GM21423 (cell line): ENCODE measurements around the gene MIA.
"Not testable (repeated sequence)": the region's sequence is repeated elsewhere in the genome, so short reads cannot be mapped to it uniquely, and the experiment has no call there.

Source experiments
- ATAC-seq: cut with Tn5 transposase; IDR thresholded peaks from one replicate; pipeline ENCODE4 v1.9.1; 2021; ENCODE audit warnings: mild to moderate bottlenecking, moderate library complexity; ENCODE audit not compliant: unreplicated experiment

MIA gene

DNA sequence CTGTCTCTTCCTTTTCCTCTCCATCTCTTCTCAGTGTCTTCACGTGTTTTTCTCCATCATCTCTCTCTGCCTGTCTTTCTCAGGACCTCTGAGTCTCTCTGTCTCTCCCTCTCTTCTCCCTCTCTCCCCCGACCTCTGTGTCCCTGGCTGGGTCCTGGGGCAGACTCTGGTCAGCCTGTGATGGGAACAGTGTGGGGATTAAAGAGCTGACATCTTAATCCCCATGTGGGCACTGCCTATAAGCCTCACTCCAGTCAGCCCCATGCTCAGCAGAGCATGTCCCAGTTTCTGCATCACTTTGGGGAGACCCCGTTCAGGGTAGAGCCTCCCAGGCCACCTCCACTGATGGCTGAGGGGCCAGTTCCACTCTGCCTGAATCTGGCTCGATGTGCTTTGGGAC lies 39.9 kb downstream of the MIA start:
- ATAC-seq, result no peak

DNA sequence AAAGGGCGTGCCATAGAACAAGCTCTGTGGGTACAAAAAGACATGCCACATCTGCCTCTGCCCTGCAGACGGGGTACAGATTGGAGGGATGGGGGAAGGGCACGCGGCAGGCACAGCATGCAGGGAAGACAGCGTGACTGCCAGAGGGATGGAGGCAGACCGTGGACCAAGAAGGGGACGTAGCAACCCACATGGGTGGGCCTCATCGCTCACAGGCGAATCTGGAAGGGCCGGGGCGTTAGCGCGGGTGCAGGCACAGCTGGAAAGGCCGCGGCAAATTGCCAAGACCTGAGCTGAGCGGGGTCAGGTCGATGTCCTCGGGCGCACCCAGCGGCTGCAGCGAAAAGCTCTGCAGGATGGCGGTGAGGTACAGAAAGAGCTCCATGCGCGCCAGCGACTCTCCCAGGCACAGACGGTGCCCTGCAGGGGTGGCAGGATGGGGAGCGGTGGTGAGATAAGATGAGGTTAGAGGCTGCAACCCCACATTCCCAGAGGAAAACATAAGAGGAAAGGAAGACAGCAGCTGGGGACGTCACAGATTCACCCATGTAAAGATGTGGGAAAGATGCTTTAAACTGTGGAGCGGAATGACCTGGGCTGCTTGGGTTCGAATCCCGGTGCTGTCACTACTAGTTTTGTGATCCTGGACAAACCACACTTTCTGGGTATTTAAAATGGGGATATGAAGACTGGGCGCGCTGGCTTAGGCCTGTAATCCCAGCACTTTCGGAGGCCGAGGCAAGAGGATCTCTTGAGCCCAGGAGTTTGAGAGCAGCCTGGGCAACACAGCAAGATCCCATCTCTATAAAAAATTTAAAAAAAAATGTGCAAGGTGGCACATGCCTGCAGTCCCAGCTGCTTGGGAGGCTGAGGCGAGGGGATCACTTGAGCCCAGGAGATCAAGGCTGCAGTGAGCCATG lies 43.4 kb downstream of the MIA start:
- ATAC-seq, result not testable (repeated sequence)

DNA sequence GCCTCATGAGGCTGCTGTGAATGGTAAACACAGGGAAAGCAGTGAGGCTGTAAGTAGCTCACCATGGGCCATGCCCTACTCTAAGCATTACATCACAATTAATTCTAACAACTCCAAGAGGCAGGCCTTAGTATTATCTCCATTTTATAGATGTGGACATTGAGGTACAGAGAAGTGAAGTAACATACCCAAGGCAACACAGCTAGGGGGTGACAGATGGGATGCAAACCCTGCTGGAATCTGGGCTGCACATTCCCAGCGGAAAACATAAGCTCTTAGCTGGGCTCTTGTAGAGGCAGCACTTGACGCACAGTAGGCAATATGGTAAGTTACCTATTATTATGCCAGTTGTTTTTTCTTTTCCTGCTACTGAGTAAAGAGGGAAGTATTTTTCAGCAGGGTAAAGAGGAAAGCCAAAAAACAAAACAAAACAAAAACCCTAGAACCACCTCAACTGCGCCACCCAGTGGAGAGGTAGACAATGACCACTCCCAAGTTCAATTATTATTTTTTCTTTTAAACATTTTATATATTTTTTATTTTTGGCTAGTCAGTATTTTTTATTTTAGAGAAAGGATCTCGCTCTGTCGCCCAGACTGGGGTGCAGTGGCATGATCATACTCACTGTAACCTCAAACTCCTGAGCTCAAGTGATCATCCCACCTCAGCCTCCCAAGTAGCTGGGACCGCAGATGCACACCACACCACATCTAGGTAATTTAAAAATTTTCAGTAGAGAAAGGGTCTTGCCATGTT lies 44.3 kb downstream of the MIA start:
- not testable (repeated sequence) for ATAC-seq

DNA sequence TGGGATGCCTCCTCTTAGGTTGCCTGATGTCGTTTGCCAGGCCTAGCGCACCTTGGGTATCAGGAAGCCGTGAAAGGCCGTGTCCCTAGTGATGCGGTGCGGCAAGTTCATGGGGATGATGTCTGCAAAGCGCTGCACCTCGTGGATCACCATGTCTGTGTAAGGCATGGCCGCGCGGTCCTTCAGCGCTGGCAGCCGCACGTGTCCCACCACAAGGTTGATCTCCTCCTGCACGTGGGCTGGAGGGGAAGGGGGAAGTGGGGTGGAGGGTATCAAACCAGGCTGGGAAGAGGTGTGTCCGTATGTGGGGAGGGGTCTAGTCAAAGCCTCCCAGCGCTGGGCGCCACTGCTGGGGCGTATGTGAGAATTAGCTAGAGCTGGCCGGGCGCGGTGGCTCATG lies 46.8 kb downstream of the MIA start:
- ATAC-seq, result no peak

DNA sequence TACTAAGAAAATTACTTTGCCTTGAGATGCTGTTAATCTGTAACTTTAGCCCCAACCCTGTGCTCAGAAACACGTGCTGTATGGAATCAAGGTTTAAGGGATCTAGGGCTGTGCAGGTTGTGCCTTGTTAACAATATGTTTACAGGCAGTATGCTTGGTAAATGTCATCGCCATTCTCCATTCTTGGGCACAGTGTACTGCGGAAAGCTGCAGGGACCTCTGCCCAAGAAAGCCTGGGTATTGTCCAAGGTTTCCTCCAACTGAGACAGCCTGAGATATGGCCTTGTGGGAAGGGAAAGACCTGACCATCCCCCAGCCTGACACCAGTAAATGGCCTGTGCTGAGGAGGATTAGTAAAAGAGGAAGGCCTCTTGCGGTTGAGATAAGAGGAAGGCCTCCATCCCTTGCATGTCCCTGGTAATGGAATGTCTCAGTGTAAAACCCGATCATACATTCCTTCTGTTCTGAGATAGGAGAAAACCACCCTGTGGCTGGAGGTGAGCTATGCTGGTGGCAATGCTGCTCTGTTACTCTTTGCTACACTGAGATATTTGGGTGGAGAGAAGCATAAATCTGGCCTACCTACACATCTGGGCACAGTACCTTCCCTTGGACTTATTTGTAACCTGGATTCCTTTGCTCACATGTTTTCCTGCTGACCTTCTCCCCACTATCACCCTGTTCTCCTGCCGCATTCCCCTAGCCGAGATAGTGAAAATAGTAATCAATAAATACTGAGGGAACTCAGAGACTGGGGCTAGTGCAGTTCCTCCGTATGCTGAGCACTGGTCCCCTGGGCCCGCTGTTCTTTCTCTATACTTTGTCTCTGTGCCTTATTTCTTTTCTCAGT lies 47.6 kb downstream of the MIA start:
- ATAC-seq, result not testable (repeated sequence)

DNA sequence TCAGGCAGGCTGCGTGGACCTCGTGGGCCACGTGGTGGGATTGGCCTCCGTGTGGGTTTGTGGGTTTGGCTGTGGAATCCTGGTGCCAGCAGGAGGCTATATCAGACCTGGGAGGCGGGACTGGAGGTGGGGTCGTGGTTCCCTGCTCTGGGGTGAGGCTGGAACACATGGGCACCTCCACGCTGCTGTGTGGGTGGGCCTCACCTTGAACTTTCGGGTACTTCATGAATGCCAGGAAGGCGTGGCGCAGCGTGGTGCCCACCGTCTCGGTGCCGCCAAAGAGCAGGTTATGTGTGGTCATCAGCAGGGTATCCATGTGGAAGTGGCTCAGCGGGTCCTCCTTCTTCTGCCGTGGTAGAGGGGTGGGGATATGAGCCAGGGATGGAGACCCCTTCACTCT lies 49.6 kb downstream of the MIA start:
- ATAC-seq, result not testable (repeated sequence)

DNA sequence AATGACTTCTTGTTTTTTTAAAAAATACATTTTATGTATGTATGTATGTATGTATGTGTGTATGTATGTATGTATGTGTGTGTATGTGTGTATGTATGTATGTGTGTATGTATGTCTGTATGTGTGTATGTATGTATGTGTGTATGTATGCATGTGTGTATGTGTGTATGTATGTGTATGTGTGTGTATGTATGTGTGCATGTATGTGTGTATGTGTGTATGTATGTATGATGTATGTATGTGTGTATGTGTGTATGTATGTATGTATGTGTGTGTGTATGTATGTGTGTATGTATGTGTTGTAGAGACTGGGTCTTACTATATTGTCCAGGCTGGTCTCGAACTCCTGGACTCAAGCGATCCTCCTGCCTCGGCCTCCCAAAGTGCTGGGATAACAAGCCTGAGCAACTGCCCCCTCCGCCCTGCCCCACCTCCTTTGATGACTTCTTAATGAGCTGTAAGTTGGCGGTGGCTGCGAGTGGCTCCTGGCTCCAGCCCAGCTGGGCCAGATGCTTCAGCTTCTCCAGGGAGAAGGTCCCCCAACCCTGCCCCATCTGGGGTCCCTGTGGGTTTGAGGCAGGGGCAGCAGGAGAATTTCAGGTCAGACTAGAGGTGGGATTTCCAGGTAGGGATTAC lies 50.3 kb downstream of the MIA start:
- ATAC-seq, result not testable (repeated sequence)

DNA sequence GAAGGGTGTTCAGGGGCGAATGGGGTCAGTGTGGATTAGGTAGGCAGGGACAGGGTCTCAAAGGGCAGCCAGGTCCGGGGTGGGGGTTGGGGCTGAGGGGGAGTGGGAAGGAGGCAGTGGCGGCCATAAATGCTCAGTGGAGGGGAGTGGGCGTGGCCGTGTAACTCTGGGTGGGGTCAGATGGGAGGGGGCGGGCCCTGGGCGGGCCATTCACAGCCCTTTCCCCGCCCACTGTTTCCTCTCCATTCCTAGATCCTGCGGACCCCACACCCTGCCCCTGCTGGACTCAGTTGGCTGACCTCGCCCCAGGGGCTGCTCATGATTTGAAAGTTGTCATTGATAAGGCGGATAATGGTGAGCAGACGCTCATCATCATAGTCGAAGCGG lies 51.0 kb downstream of the MIA start:
- not testable (repeated sequence) for ATAC-seq

DNA sequence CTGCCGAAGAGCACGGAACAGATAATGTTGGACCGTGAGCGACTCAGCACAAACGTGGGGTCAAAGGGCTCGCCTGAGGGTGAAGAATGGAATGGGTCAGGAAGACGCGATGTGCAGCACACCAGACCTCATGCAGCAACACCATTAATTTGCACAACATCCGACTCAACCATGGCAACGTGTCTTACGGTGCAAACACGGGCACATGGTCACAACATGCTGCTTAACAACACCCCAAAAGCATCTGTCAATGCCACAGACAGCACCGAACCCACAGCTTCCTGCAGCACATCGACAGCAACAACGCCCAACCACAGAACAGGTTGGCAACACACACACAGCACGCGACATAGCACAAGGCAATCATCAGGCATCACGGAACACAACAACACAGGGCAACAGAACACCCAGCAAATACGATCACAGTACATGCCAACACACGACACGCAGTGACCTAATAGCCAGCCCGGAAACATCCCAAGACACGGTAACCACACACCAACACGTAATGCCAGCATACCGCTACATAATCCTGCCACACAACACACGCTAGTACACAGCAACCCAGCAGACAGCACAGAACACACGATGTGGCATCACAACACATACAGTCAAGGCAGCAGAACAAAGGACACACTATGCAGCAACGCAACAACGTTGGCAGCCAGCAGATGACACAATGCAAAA lies 51.5 kb downstream of the MIA start:
- not testable (repeated sequence) for ATAC-seq
